T-helper 1 cell treated with Interleukin-12 subunit alpha and Interleukin-12 subunit beta and Interleukin-4 antibody, amounts not matched to agents 30 μg/mL and 1 μg/mL, for 36 hours (primary cell): ENCODE results near the gene CYP2R1.
"Not testable (repeated sequence)": the region's sequence is repeated elsewhere in the genome, so short reads cannot be mapped to it uniquely, and the experiment has no call there.

ENCODE experiments used
- H3K27ac Mint-ChIP-seq: one replicate; pipeline ENCODE4 v1.8.0; 2021; ENCODE audit warnings: mild to moderate bottlenecking, mixed read lengths
- H3K27me3 Mint-ChIP-seq: one replicate; pipeline ENCODE4 v1.8.0; 2021; ENCODE audit warnings: low read depth, mixed read lengths
- H3K36me3 Mint-ChIP-seq: one replicate; pipeline ENCODE4 v1.8.0; 2021; ENCODE audit warnings: low read depth, mixed read lengths
- H3K4me1 Mint-ChIP-seq: one replicate; pipeline ENCODE4 v1.8.0; 2021; ENCODE audit warnings: low read depth, mixed read lengths
- H3K4me3 Mint-ChIP-seq: one replicate; pipeline ENCODE4 v1.8.0; 2021; ENCODE audit warnings: mild to moderate bottlenecking, moderate library complexity, mixed read lengths
- H3K9me3 Mint-ChIP-seq: one replicate; pipeline ENCODE4 v1.8.0; 2021; ENCODE audit warnings: mixed read lengths

CYP2R1 gene

DNA sequence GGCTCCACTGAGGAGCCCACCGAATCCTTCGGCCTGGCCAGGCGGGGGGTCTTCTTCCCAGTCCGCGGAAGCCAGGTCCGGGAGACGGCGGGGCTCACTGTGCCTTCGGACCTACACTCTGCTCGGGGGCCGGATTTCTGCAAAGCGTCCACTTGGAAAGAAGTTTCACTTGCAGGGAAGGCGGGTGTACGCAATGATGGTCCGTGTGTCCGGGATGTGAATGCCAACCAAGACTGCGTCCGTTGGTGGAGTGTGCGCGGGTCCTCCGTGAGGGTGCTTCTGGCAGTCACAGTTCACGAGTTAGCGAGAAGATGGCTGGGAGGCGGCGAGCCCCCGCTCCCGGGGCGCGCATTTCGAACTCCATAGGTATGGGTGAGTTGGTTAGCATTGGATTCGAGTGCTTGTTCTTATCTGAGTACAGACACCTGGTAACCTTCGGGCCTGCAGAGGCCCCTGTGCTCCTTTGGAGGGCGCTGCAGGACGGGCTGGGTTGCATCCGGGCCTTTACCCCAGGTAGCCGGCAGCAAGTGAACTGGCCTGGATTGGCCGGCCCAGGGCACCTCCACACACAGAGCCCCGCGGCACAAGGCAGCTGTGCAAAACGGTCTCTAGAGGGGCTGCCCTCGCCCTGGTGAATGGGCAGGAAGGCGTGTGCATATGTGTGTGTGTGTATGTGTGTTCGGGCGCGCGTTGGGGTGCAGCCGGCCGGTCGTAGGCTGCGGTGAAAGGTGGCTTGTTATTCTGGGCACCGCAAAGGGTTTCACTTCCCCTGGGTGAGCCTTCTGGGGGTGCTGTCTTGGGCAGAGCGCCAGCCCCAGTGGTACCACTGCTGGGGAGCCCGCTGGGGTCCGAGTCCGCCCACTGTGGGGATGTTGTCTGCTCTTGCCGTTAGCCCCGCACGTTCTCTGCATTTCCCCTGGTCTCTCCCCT lies 13.3 kb upstream of the CYP2R1 start:
- Mint-ChIP-seq H3K4me3 (peak overlapping the region; percentile 95), H3K27me3 (no peaks in the 10 kb centered on the region)

DNA sequence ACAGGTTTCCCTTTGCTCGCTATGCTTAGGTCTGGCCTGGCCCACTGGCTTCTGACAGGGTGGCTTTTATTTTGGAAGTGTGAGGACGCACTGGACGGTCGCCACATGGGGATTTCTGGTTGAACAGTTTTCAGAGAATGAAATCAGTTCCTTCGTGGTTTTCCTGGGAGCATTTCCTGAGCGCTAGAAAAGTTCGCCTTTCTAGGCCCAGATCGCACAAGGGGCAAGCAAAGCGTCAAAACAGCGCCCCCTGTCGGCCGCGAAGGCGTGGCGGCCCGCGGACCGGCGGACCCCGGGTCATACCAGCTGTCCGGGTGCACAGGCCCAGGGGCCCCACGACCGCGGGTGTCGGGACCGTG lies 12.7 kb upstream of the CYP2R1 start:
- no peaks in the 10 kb centered on the region for H3K27me3 Mint-ChIP-seq
- peak overlapping the region; percentile 95 for H3K4me3 Mint-ChIP-seq

More for the DNA sequence above, 13.3 kb upstream of the CYP2R1 start:
- Mint-ChIP-seq H3K4me1 (peaks cover 50% of the 10 kb centered on the region), H3K9me3 (no peaks in the 10 kb centered on the region), H3K27ac (peak overlapping the region; percentile 94), H3K36me3 (no peaks in the 10 kb centered on the region)

DNA sequence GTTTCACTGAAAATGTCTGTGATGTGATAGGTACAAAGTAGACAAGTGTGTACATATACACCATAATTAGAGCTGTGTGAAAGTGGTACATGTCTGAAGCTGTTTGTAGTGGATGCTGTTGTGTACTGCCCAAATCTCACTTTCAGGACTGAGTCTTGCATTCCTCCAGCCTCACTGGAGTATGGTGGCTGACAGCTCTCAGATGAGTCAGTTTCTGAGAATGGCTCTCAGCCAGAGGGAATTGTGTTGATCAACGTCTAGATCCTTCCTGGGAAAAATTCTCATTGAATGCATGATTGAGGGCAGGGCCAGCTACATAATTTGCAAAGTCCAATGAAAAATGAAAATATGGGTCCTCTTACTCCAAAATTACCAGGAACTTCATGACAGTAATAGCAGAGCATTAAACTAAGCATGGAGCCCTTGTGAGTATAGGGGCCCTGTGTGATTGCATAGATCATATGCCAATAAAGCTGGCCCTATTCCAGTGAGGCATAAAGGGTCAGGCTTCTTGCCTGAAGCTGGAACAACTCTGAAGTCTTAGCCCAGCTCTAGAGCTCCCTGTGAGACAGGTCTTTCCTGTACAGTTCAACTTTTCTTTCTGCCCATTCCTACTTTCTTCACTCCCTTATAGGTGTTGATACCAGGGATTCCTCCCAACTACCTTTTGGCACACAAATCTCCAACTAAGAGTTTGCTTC lies 10.8 kb upstream of the CYP2R1 start:
- Mint-ChIP-seq H3K27ac (no peak overlapping the region), H3K9me3 (no peaks in the 10 kb centered on the region), H3K27me3 (no peaks in the 10 kb centered on the region), H3K4me3 (no peak overlapping the region), H3K4me1 (peaks cover 43% of the 10 kb centered on the region), H3K36me3 (no peaks in the 10 kb centered on the region)

More for the DNA sequence above, 12.7 kb upstream of the CYP2R1 start:
- no peaks in the 10 kb centered on the region for H3K36me3 Mint-ChIP-seq
- no peaks in the 10 kb centered on the region for H3K9me3 Mint-ChIP-seq
- H3K4me1 Mint-ChIP-seq, result peaks cover 51% of the 10 kb centered on the region
- peak overlapping the region; percentile 94 for H3K27ac Mint-ChIP-seq

DNA sequence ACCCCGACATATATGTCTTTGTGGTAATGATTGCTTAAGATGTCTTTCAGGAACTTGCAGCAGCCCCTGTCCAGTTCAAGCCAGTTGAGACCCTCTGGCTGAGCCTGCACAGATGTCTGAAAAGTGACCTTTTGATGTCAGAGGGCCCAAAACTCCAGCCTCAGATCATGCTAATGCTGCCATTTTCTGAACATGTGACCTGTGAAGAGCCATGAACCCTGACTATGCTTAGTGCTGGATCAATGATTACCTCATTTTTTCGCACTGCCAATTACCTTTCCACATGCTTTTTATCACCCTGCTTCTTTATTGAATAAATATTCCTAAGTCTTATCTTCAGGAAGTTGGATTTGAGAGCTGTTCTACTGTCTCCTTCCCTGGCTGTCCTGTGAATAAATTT lies 6.9 kb upstream of the CYP2R1 start:
- Mint-ChIP-seq H3K27ac (no peak overlapping the region), H3K4me3 (no peak overlapping the region), H3K27me3 (no peaks in the 10 kb centered on the region), H3K36me3 (peaks cover 5% of the 10 kb centered on the region), H3K9me3 (no peaks in the 10 kb centered on the region), H3K4me1 (peaks cover 26% of the 10 kb centered on the region)

DNA sequence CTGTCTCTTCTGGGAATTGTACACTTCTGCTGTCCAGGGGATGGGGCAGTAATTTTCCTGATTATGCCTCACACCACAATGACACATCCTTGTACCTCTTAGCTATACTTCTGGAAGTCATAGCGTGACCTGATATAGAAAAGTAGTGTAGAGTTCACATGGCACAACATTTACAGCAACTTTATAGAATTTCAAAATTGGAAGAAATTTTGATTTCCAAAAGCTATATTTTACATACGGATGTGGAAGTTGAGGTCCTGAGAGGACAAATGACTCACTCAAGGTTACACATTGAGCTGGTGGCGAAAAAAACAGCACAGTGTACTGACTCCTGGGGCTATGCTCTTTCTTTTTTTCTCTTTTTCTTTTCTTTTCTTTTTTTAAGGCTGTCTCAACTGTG lies 6.3 kb upstream of the CYP2R1 start:
- H3K4me1 Mint-ChIP-seq, result peaks cover 24% of the 10 kb centered on the region
- H3K36me3 Mint-ChIP-seq, result peaks cover 5% of the 10 kb centered on the region
- H3K27ac Mint-ChIP-seq, result no peak overlapping the region
- no peaks in the 10 kb centered on the region for H3K27me3 Mint-ChIP-seq
- H3K9me3 Mint-ChIP-seq, result no peaks in the 10 kb centered on the region
- no peak overlapping the region for H3K4me3 Mint-ChIP-seq

DNA sequence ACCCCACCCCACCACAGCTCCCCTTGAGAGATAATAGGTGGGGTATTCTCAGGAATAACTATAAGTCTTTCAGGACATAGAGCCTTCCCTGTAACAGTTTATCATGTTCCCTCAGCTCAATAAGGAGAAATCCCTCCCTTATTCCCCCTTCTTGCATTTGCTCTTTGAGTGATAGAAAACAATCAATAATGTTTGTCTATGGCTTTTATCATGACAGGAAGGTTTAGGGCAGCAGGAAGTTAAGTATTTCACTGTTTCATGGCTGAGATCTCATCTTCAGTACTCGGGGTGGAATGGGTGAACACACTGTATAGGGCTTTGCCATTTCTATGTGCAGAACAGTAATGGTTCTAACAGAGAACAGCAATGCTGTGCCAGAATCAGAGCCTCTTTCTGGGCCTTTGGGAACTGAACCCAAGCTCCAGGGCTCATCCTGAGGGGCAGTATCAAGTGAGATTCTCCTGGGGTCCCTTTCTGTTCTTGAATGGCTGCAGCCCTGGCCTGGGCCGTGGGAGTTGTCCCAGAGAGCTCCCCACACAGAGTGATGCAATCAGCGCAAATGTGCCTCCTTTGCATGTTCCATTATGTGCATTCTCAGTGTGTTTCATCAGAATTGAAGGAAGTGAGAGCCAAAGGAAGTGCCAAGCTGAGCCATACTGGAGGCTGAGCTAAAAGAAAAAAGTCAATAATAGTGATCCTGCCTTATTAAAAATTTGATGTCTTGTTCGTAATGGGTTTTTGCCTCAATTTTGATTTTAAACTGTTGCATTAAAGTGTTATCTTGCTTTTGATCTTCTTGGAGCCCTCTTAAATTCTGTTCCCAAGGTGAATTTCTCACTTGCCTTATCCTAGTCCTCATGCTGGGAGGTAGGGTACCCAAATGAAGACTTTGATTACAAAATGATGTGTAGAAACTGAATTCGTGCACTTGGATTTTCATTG lies 2.9 kb upstream of the CYP2R1 start:
- H3K36me3 Mint-ChIP-seq, result peaks cover 8% of the 10 kb centered on the region
- H3K4me3 Mint-ChIP-seq, result peak overlapping the region; percentile 13
- no peaks in the 10 kb centered on the region for H3K27me3 Mint-ChIP-seq
- H3K27ac Mint-ChIP-seq, result peak overlapping the region; percentile 28
- H3K4me1 Mint-ChIP-seq, result peaks cover 34% of the 10 kb centered on the region
- H3K9me3 Mint-ChIP-seq, result no peaks in the 10 kb centered on the region

DNA sequence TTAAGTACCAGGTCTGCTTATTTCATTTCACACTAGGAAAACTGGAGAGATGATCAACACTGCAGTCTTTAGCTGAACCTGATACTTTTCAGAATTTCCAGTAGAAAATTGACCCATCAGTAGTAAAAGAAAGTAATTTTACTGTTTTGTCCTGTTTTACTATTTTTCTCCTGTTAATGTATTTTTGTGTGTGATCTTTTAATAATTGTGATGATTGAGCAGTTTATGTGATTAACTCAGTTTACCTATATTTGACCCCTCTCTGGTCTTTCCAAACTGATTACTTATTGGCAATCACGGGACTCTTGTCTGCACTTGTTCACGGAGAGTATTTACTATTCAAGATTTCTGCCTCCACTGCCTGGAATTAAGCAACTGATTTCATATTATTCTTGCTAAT lies 546 bp upstream of the CYP2R1 start:
- no peaks in the 10 kb centered on the region for H3K27me3 Mint-ChIP-seq
- peak overlapping the region; percentile 85 for H3K4me3 Mint-ChIP-seq
- peaks cover 49% of the 10 kb centered on the region for H3K4me1 Mint-ChIP-seq
- peaks cover 15% of the 10 kb centered on the region for H3K36me3 Mint-ChIP-seq
- no peaks in the 10 kb centered on the region for H3K9me3 Mint-ChIP-seq
- peak overlapping the region; percentile 82 for H3K27ac Mint-ChIP-seq

DNA sequence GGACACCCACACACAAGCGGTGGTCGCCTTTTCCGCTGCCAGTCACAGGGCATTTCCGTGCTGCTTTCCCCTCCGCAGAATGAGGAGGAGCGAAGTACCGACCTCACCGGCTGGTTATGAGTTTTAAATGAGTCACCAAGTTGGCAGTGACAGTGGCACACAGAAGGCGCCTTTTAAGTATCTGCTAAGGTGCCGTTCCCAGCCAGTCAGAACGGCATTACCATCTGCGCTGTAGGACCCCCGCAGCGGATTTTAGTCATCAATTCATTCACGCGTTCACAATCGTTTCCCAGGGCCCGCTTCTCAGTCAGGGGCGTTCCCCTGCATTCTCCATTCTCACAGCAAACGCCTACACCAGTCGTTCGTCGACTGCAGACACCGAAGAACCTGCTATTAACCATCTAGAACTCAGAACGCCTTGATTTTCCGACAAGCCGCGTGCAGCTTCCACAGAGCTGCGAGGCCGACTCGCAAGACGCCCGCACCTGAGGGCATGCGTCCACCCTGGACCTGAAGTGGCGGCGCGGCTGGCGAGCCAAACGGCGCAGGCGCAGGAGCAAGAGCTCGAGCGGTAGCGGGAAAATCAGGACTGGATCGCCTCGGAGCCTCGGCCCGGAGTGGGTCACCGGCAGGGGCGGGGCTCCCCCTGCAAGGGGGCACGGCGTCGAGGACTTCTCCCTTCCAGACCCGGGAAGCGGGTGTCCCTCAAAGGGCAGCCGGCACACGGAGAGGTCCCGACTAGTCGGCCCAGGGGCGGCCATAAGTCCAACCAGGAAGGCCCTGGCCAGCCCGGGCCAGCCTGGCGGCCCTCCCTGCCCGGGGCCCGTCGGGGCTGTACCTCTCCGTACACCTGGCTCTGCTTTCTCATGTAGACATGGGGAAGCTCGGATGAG lies 642 bp downstream of the CYP2R1 start:
- Mint-ChIP-seq H3K36me3 (peaks cover 20% of the 10 kb centered on the region), H3K4me3 (peak overlapping the region; percentile 95), H3K9me3 (no peaks in the 10 kb centered on the region), H3K27me3 (no peaks in the 10 kb centered on the region), H3K27ac (peak overlapping the region; percentile 99), H3K4me1 (peaks cover 57% of the 10 kb centered on the region)

DNA sequence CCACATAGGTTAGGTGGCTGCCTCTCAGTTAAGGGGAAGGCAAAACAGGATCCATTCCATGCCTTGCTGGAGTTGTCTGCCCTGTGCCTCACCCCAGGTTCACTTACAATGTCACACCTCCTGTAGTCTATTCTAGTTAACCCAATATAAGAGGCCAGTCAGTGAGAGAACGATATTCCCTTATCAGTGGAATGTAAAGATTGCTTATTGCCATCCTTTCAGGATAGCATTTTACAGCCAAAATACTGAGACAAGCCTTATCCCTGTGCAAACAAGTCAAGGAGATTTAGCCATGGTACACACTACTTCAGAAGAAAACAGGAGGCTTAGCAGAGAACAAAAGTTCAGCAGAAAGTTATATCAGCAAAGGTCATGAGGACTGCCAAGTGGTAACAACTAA lies 5.5 kb downstream of the CYP2R1 start:
- Mint-ChIP-seq H3K4me1 (peaks cover 39% of the 10 kb centered on the region), H3K27ac (no peak overlapping the region), H3K27me3 (no peaks in the 10 kb centered on the region), H3K4me3 (no peak overlapping the region), H3K36me3 (peaks cover 35% of the 10 kb centered on the region), H3K9me3 (peaks cover 10% of the 10 kb centered on the region)

DNA sequence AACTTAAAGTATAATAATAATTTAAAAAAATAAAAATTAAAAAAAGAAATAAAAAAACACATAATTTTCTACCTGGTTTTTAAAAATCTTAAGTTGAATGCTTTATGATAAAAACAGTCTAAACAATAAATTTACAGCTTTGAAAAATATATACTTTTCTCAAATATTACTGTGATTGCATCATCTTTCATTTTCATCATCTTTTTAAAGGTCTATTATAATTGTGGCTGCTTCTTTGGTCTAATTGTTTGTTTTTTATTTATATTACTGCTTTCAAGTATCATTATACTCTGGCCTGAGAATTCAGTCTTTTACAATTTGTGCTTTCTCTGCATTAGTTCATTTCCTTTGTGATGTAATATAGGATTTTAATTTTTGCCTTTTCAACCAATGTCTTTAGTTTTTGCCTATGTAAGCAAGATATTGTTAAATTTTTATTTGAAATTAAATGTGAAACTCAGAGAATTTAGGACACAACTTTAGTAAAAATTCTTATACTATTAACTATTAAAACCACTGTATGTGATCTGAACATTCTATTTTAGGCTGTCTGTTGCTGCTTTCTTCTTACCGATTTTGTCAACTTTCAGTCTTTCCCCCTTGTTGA lies 7.3 kb downstream of the CYP2R1 start:
- H3K27me3 Mint-ChIP-seq, result no peaks in the 10 kb centered on the region
- H3K4me1 Mint-ChIP-seq, result peaks cover 30% of the 10 kb centered on the region
- H3K9me3 Mint-ChIP-seq, result peaks cover 12% of the 10 kb centered on the region
- peaks cover 44% of the 10 kb centered on the region for H3K36me3 Mint-ChIP-seq
- H3K4me3 Mint-ChIP-seq, result no peak overlapping the region
- H3K27ac Mint-ChIP-seq, result no peak overlapping the region

DNA sequence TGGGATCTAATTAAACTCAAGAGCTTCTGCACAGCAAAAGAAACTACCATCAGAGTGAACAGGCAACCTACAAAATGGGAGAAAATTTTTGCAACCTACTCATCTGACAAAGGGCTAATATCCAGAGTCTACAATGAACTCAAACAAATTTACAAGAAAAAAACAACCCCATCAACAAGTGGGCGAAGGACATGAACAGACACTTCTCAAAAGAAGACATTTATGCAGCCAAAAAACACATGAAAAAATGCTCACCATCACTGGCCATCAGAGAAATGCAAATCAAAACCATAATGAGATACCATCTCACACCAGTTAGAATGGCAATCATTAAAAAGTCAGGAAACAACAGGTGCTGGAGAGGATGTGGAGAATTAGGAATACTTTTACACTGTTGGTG lies 8.3 kb downstream of the CYP2R1 start:
- H3K9me3 Mint-ChIP-seq, result peaks cover 12% of the 10 kb centered on the region
- H3K4me1 Mint-ChIP-seq, result peaks cover 23% of the 10 kb centered on the region
- not testable (repeated sequence) for H3K27ac Mint-ChIP-seq, H3K4me3 Mint-ChIP-seq, H3K27me3 Mint-ChIP-seq
- H3K36me3 Mint-ChIP-seq, result peaks cover 44% of the 10 kb centered on the region

DNA sequence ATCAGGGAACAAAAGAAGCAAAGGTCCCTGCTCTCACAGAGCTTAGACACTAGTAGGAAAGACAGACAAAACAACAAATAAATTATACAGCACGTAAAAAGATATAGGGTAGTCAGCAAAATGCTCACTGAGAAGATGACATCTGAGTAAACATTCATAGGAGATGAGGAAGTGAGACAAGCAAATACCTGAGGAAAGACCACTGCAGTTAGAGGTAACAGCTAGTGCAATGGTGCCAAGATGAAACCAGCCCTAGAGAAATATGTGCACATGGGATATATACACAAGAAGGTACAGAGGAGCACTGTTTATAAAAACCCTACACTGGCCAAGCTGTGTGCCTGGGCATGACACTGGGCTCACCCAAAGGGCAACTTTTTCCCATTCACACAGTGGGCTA lies 9.8 kb downstream of the CYP2R1 start:
- no peaks in the 10 kb centered on the region for H3K27me3 Mint-ChIP-seq
- no peak overlapping the region for H3K4me3 Mint-ChIP-seq
- peaks cover 15% of the 10 kb centered on the region for H3K4me1 Mint-ChIP-seq
- H3K36me3 Mint-ChIP-seq, result peaks cover 48% of the 10 kb centered on the region
- no peak overlapping the region for H3K27ac Mint-ChIP-seq
- peaks cover 12% of the 10 kb centered on the region for H3K9me3 Mint-ChIP-seq

DNA sequence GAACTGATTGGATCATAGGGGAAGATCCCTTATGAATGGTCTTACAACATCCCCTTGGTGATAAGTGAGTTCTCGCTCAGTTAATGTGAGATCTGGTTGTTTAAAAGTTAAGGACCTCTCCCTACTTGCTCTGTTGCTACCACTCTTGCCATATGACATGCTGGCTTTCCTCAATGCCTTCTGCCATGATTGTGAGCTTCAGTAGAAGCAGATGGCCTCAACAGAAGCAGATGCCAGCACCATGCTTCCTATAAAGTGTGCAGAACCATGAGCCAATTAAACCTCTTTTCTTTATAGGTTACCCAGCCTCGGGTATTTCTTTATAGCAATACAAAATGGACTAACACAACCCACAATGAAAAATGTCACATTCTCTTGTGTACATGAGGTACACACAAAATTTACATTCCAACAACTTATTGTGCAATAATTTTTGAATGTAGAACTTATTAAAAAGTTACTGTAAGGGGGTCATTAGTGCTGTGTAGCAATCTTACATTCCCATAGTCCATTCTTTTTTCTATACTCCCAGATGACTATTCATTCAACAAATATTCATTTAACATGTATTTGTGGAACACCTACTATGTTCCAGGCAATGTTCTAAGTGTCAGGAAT lies 10.3 kb downstream of the CYP2R1 start:
- H3K27me3 Mint-ChIP-seq, result no peaks in the 10 kb centered on the region
- H3K27ac Mint-ChIP-seq, result no peak overlapping the region
- peaks cover 46% of the 10 kb centered on the region for H3K36me3 Mint-ChIP-seq

More for the DNA sequence above, 10.3 kb downstream of the CYP2R1 start:
- H3K9me3 Mint-ChIP-seq, result peaks cover 12% of the 10 kb centered on the region
- H3K4me3 Mint-ChIP-seq, result no peak overlapping the region
- H3K4me1 Mint-ChIP-seq, result peaks cover 11% of the 10 kb centered on the region
